Mucosa of stomach (tissue), 1 donor: Measurements from ENCODE around the gene STARD10.

Source experiments
- H3K27me3 ChIP-seq: one replicate; pipeline ENCODE4 v1.7.0; 2013; ENCODE audit warnings: mild to moderate bottlenecking, low read length; ENCODE audit not compliant: control insufficient read depth, insufficient read depth
- H3K36me3 ChIP-seq: one replicate; pipeline ENCODE4 v1.7.0; 2013; ENCODE audit warnings: low read length; ENCODE audit not compliant: control insufficient read depth, insufficient read depth
- H3K4me1 ChIP-seq: one replicate; pipeline ENCODE4 v1.7.0; 2013; ENCODE audit warnings: mild to moderate bottlenecking, low read length; ENCODE audit not compliant: control insufficient read depth, insufficient read depth
- H3K4me3 ChIP-seq: one replicate; pipeline ENCODE4 v1.7.0; 2013; ENCODE audit warnings: low read length
- H3K9ac ChIP-seq: one replicate; pipeline ENCODE4 v1.7.0; 2013; ENCODE audit warnings: mild to moderate bottlenecking, low read length, moderate library complexity
- H3K9me3 ChIP-seq: one replicate; pipeline ENCODE4 v1.7.0; 2013; ENCODE audit warnings: mild to moderate bottlenecking, low read length, moderate library complexity; ENCODE audit not compliant: control insufficient read depth
- donor health status: Pancreatic carcinoma.

STARD10 gene

DNA sequence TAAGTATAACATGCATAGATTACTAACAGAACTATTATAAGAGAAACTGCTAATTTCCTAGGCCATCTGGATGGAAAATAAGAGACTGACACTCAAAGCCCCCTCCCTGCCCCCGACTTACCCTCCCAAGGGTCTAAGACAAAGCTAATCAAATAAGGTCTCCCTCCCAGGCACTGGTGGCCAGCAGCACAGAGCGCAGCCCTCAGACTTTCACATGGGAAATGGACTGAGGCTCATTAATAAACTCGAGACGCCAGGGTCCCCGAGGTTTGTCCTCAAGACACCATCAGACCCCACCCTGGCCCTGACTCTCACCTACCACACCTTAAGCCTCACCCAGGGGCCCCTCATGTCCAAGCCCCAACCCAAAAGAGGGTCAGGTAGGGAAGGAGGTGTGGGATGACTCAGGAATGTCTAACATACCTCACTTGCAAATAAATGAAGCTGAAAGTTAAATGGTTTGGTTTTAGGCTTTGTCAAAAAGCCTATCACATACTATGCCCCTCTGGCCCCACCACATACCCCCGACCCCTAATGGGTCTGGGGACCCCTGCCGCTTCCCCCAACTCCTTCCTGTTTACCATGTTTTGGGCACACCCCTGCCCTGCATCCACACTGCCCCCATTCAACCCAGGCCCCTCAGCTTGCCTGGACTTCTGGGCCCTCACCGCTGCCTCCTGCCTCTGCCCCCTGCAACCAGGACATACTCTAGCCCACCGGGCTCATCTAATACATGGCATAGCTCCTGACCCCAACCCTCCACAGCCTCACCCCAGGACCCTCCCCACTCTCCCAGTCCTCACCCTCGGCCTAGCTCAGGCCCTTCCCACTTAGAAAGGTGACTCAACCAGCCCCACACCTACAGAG lies 53.1 kb downstream of the STARD10 start:
- H3K4me3 ChIP-seq, result no peak overlapping the region
- H3K27me3 ChIP-seq, result no peaks in the 10 kb centered on the region
- peaks cover 16% of the 10 kb centered on the region for H3K4me1 ChIP-seq
- H3K9me3 ChIP-seq, result no peaks in the 10 kb centered on the region
- no peaks in the 10 kb centered on the region for H3K36me3 ChIP-seq
- H3K9ac ChIP-seq, result no peak overlapping the region

DNA sequence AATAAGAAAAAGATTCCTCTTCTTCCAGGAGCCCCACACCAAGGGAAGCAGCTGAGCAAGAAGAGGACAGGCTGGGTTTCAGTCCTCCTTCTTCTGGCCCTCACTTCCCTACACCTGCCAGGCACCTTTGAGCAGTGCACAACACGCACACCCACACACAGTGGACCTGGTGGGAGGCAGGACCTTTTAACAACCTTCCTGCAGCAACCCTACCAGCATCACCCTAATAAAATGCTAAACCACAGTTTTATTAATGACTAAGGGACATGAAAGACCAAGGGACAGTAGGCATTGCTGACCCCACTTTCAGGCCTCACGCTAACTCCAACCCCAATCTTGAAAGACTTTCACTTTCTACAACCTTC lies 53.8 kb downstream of the STARD10 start:
- Histone ChIP-seq H3K27me3 (no peaks in the 10 kb centered on the region), H3K9me3 (no peaks in the 10 kb centered on the region), H3K36me3 (no peaks in the 10 kb centered on the region), H3K4me1 (peaks cover 16% of the 10 kb centered on the region), H3K9ac (no peak overlapping the region), H3K4me3 (no peak overlapping the region)

DNA sequence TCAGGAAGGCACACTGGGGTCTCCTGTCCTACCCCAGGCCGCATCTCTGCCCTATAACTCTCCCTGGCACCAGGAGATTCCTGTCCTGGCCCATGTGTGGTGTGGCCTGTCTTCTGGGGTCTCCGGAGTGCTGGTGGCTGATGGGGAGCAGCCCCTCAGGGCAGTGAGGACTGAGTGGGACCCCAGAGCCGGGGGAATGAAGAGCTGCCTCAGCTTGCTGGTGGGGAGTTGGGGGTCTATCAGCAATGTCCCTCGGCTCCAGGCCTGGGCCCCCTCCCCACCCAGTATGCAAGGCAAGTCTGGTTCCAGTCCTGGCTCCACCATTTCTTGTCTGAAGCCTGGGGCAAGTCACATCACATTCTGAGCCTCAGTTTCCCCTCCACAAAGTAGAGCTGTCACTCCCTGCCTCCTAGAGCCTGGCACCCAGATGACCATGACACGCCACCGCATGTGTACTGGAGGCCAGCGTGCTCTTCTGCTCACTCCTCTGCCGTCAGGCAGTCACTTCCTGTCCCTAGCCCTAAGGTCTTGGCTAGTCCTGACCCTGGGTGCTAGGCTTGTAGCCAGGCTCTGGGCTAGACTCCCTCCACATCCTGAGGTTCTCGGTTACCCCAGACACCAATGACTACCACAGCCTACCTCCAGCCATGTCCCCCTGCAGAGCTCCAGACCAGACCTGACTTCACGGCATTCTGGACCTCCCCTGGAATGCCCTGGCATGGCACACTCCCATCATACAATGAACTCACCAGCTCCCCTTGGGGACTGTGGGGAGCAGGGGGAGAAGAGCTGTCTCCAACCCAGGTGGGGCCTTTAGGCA lies 54.4 kb downstream of the STARD10 start:
- Histone ChIP-seq H3K36me3 (no peaks in the 10 kb centered on the region), H3K27me3 (no peaks in the 10 kb centered on the region), H3K9ac (no peak overlapping the region), H3K4me3 (no peak overlapping the region), H3K9me3 (no peaks in the 10 kb centered on the region), H3K4me1 (peaks cover 16% of the 10 kb centered on the region)

DNA sequence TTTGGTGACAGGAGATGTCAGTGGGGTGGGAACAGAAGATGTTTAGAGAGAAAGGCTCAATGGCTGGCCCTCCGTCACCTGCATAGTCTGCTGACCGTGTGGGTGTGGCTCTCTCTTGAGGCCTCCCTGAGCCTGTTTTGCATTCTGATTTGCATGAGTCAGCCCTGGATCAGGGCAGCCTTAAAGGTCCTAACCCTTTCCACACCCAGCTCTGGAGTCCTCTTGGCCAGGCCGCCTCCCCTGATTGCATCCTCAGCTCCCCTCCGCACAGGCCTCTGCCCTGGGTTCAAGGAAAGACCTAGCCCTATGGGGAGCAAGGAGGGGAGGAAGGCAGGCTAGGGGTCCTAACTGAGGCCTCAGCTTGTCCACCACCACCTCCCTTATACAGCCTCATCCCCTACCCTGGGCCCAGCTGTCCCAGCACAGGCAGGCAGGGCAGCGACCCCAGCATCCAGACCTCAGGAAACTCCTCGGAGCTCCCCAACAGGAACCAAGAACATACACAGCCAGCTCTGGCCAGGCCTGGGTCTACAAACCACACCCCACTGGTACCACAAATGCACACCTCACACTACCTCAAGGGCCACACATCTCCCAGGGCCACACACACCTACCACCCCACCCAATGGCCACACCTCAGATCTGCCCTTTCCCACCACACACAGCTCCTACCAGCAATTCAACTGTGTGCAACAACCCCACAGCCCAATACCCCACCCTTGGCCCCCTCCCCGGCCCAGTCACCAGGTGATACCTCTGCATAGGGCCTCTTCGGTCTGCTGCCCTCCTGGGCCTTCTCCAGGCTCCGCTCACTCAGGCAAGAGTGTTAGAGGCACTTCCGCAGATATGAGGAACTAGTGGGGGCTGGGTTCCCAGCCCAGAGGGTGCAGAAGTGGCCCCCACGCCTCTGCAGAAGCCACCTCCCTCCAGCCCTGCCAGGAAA lies 55.4 kb downstream of the STARD10 start:
- peaks cover 16% of the 10 kb centered on the region for H3K4me1 ChIP-seq
- H3K36me3 ChIP-seq, result no peaks in the 10 kb centered on the region

DNA sequence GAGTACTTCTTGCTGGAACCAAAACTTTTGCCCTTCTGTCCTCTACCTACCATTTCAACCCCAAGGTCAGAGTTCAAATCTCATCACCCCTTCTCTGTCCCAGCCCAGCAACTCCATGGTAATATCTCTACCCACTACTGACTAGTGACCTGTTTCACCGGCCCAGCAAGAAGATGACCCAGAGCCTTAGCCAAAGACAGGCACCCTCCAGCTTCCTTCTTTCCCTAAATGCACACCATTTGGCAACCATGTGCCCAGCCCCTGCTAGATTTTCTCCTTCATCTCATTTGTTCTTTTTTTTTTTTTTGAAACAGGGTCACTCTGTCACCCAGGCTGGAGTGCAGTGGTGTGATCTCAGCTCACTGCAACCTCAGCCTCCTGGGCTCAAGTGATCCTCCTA lies 56.5 kb downstream of the STARD10 start:
- H3K9me3 ChIP-seq, result no peaks in the 10 kb centered on the region
- H3K9ac ChIP-seq, result no peak overlapping the region
- no peak overlapping the region for H3K4me3 ChIP-seq
- no peaks in the 10 kb centered on the region for H3K27me3 ChIP-seq
- peaks cover 16% of the 10 kb centered on the region for H3K4me1 ChIP-seq
- H3K36me3 ChIP-seq, result no peaks in the 10 kb centered on the region

More for the DNA sequence above, 55.4 kb downstream of the STARD10 start:
- peak overlapping the region; percentile 35 for H3K9ac ChIP-seq
- no peaks in the 10 kb centered on the region for H3K27me3 ChIP-seq
- H3K4me3 ChIP-seq, result no peak overlapping the region
- H3K9me3 ChIP-seq, result no peaks in the 10 kb centered on the region

DNA sequence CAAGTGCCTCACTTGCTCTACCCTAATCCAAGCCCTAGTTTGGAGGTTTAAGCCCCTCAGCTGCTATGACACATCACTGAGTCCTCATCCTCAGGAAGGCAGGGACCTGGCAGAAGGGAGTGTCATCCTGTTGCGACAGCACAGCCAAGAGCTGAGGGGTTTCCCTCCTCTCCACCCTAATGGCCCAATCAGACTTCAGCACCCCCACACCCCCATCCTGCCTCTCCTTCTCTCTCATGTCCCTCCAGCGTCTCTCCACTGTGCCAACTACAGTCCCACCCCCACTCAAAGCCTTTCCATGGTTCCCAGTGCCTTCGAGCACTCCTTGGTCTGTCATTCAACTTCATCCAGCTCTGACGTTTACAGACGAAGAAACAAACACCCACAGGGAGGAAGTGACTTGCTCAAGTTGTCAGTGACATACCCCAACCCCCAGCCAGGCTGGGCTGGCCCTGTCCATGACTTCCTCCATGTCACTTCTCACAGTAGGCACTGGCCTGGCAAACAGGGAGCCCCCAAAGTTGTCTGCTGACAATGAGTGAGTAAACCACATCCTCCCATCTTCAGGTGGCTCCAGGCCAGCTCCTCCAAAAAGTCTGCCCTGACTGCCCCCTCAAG lies 57.3 kb downstream of the STARD10 start:
- no peaks in the 10 kb centered on the region for H3K27me3 ChIP-seq
- no peaks in the 10 kb centered on the region for H3K36me3 ChIP-seq
- H3K9me3 ChIP-seq, result no peaks in the 10 kb centered on the region
- peaks cover 16% of the 10 kb centered on the region for H3K4me1 ChIP-seq
- H3K4me3 ChIP-seq, result no peak overlapping the region
- no peak overlapping the region for H3K9ac ChIP-seq

DNA sequence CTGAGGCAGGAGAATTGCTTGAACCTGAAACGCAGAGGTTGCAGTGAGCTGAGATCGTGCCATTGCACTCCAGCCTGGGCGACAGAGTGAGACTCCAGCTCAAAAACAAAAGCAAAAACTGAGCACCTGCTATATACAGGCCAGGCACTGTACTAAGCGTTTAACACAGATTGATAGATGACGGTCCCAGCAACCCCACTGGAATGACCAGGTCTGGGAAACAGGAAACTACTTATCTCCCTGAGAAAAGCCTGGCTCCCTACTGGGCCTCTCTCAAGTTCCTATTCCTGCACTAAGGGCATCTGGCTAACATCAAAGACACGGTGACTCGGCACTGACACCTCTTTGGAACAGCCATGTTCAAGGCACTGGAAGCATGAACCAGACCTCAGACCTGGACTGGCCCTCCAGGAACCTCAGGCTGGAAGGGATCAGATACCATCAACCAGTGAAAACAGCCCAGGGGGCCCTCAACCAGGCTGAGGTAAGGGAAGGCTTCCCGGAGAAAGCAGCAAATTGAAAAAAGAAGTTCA lies 58.3 kb downstream of the STARD10 start:
- Histone ChIP-seq H3K27me3 (no peaks in the 10 kb centered on the region), H3K9me3 (no peaks in the 10 kb centered on the region), H3K4me1 (peaks cover 16% of the 10 kb centered on the region), H3K36me3 (no peaks in the 10 kb centered on the region), H3K4me3 (no peak overlapping the region), H3K9ac (no peak overlapping the region)

DNA sequence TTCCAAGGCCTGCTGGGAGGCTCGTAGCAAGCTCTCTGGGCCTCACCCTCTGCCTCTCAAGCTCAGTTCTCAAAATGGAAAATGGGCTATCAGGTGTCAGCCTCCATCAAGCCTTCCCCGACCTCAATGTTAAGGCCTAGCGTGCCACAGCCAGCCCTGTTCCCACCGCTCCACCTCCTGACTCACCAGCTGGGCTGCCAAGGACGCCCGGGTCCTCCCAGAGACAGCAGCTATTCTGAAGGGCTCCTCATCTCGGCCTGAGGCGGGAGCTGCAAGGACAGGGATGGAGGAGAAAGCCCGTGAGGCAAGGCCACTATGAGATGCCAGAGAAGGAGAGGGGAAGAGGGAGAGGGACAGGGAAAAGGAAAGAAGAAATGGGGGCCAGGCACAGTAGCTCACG lies 61.5 kb downstream of the STARD10 start:
- no peaks in the 10 kb centered on the region for H3K9me3 ChIP-seq
- H3K4me3 ChIP-seq, result no peak overlapping the region
- H3K36me3 ChIP-seq, result no peaks in the 10 kb centered on the region
- no peak overlapping the region for H3K9ac ChIP-seq
- H3K4me1 ChIP-seq, result no peaks in the 10 kb centered on the region
- H3K27me3 ChIP-seq, result no peaks in the 10 kb centered on the region

DNA sequence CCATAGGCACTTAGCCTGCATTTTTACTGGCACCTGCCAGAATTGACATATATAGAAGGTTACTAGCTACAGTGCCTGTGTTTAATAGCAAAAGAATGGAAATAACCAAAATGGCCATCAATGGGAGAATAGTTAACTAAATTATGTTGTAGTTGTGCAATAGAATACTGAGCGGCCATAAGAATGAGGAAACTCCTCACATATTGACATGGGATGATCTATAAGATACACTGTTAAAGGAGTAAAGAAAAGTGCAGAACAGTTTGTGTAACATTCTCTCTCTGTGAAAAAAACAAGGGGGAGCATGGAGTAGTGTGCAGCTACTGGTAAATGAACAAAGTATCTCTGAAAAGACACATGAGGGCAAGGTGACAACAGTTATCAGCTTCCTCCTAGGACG lies 63.1 kb downstream of the STARD10 start:
- no peak overlapping the region for H3K4me3 ChIP-seq
- H3K27me3 ChIP-seq, result no peaks in the 10 kb centered on the region
- no peaks in the 10 kb centered on the region for H3K9me3 ChIP-seq
- H3K4me1 ChIP-seq, result no peaks in the 10 kb centered on the region
- H3K36me3 ChIP-seq, result no peaks in the 10 kb centered on the region
- no peak overlapping the region for H3K9ac ChIP-seq

DNA sequence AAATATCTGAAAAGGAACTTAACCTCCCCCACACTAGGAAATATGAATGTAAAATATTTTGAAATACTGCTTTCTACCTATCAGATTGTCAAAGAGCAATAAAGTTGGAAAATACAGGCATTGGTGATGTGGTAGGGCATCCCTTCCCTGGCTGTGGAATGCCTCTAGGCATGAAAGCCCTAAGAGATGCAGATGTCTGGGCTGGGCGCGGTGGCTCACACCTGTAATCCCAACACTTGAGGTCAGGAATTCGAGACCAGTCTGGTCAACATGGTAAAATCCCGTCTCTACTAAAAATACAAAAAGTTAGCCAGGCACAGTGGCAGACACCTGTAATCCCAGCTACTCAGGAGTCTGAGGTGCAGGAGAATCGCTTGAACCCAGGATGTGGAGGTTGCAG lies 63.6 kb downstream of the STARD10 start:
- peaks cover 5% of the 10 kb centered on the region for H3K4me1 ChIP-seq

DNA sequence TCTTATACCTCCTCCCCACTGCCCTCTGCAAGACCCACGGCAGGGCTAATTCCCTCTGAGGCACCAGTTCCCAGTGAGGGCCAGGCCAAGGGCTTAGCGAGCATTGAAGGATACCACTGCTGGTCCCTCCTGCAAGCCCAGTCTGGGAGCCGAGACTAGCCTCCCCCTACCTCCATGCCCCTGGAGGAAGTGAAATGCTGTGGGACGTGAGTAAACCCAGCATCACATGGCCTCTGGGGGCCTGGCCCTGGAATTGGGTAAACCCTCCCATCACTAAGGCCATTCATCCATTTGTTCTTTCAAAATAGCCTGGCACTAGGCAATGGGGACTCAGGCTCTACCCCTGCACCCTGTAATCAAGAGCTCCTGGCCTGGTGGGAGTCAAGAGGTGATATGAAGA lies 66.3 kb downstream of the STARD10 start:
- Histone ChIP-seq H3K9ac (no peak overlapping the region), H3K36me3 (no peaks in the 10 kb centered on the region), H3K4me1 (peaks cover 26% of the 10 kb centered on the region), H3K27me3 (no peaks in the 10 kb centered on the region), H3K4me3 (no peak overlapping the region), H3K9me3 (no peaks in the 10 kb centered on the region)

More for the DNA sequence above, 63.6 kb downstream of the STARD10 start:
- Histone ChIP-seq H3K9ac (no peak overlapping the region), H3K9me3 (no peaks in the 10 kb centered on the region), H3K27me3 (no peaks in the 10 kb centered on the region), H3K4me3 (no peak overlapping the region), H3K36me3 (no peaks in the 10 kb centered on the region)
